Measurements from ENCODE around the gene C14orf39. TPM values are rescaled to one million over a fixed set of nuclear protein-coding genes. Genes with fewer than 3 reads are reported as not detected.

The C14orf39 gene
- total RNA-seq, 1 donor from 2014 or later = 1.3 TPM

DNA sequence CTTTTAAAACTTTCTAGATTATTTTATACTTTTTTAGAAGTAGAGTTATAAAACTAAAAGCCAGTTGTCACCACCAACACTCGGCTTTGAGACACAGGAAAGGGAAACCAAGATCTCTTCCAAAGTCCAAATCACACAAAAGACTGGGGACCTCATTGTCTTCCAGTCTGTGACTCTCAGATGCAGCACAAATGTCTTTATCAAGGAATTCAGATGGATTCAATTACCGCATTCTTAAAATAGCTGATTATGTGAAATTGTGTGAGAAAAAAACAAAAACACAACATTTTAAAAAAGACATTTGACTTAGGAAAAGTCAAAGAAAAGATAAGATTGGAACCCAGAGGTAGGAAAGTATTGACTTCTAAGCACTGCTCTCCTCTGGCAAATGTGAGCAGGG lies 19.6 kb upstream of the C14orf39 start:
- Histone ChIP-seq H3K4me3 (ENCODE audit: low read depth, low read length) (no peak overlapping the region), H3K36me3 (ENCODE audit: control insufficient read depth, insufficient read depth, low read length) (no peaks in the 10 kb centered on the region), H3K27me3 (ENCODE audit: control insufficient read depth, insufficient read depth, low read length) (peaks cover 42% of the 10 kb centered on the region)
- FAIRE-seq = no peak
- no peak for DNase-seq (ENCODE audit: low read depth)
- TF ChIP-seq, protein P1, sequence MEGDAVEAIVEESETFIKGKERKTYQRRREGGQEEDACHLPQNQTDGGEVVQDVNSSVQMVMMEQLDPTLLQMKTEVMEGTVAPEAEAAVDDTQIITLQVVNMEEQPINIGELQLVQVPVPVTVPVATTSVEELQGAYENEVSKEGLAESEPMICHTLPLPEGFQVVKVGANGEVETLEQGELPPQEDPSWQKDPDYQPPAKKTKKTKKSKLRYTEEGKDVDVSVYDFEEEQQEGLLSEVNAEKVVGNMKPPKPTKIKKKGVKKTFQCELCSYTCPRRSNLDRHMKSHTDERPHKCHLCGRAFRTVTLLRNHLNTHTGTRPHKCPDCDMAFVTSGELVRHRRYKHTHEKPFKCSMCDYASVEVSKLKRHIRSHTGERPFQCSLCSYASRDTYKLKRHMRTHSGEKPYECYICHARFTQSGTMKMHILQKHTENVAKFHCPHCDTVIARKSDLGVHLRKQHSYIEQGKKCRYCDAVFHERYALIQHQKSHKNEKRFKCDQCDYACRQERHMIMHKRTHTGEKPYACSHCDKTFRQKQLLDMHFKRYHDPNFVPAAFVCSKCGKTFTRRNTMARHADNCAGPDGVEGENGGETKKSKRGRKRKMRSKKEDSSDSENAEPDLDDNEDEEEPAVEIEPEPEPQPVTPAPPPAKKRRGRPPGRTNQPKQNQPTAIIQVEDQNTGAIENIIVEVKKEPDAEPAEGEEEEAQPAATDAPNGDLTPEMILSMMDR (IDR thresholded peaks at IDR 0.05; ENCODE audit: insufficient read depth, low read length, severe bottlenecking) = no peak

DNA sequence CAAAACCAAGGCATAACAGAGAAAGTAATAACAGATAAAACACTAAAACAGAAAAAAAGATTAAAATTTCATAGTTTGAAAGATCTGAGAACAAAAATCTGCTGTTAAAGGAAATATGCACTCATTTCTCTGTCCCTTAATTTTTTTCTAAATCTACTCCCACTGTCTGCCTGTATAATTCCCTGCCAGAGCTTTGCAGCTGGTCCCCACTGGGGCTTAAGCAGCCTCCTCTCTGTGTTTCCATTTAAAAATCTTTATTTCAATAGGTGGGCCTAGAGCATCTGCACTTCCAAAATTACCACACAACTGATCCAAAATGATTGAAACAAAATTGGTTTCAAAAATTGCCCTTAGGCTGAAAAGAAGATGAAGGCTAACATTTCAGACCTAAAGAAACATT lies 16.7 kb upstream of the C14orf39 start:
- TF ChIP-seq, protein P1 (IDR thresholded peaks at IDR 0.05; ENCODE audit: insufficient read depth, low read length, severe bottlenecking) = no peak
- Histone ChIP-seq H3K4me3 (ENCODE audit: low read depth, low read length) (no peak overlapping the region), H3K27me3 (ENCODE audit: control insufficient read depth, insufficient read depth, low read length) (peaks cover 16% of the 10 kb centered on the region), H3K36me3 (ENCODE audit: control insufficient read depth, insufficient read depth, low read length) (no peaks in the 10 kb centered on the region)
- no peak for FAIRE-seq
- DNase-seq (ENCODE audit: low read depth) = no peak

DNA sequence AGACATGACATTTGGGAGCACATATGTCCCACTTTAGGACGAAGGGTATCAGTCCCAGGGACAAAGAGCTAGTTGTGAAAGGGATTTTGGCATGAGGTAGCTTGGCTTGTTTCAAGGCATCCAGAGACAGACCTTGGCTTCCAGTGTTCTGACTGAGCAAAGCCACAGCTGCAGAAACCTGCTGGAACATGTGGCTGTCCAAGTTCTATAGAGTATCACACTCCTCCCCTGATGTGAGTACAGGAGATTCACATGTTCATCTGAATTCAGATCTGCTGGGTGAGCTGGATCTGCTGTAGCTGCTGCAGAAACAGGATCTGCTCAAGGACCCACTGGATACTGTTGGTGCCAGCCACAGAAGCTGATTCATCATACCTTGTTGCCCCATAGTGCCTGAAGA lies 10.1 kb upstream of the C14orf39 start:
- DNase-seq (ENCODE audit: low read depth) (peak; percentile 57), FAIRE-seq (no peak)
- no peaks in the 10 kb centered on the region for H3K27me3 ChIP-seq (ENCODE audit: control insufficient read depth, insufficient read depth, low read length)
- TF ChIP-seq, protein P1 (IDR thresholded peaks at IDR 0.05; ENCODE audit: insufficient read depth, low read length, severe bottlenecking) = no peak
- no peak overlapping the region for H3K4me3 ChIP-seq (ENCODE audit: low read depth, low read length)
- no peaks in the 10 kb centered on the region for H3K36me3 ChIP-seq (ENCODE audit: control insufficient read depth, insufficient read depth, low read length)

DNA sequence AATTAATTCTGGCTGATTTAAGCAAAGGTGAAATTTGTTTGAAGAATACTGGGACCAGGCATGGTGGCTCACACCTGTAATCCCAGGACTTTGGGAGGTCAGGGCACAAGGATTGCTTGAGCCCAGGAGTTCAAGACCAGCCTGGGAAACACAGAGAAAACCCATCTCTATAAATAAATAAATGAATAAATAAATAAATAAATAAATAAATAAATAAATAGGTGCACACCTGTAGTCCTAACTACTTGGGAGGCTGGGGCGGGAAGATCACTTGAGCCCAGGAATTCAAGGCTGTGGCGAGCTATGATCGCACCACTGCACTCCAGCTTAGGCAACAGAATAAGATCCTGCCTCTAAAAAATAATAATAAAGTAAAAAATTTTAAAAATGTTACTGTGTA lies 4.4 kb upstream of the C14orf39 start:
- Histone ChIP-seq H3K4me3 (ENCODE audit: low read depth, low read length) (no peak overlapping the region), H3K36me3 (ENCODE audit: control insufficient read depth, insufficient read depth, low read length) (no peaks in the 10 kb centered on the region), H3K27me3 (ENCODE audit: control insufficient read depth, insufficient read depth, low read length) (no peaks in the 10 kb centered on the region)
- TF ChIP-seq, protein P1 (IDR thresholded peaks at IDR 0.05; ENCODE audit: insufficient read depth, low read length, severe bottlenecking) = no peak
- DNase-seq (ENCODE audit: low read depth) (no peak), FAIRE-seq (no peak)

GRCh38 chr14:60488175-60488574 lies 2.3 kb upstream of the C14orf39 start:
- FAIRE-seq (no peak), DNase-seq (ENCODE audit: low read depth) (peak; percentile 18)
- H3K36me3 ChIP-seq (ENCODE audit: control insufficient read depth, insufficient read depth, low read length) = no peaks in the 10 kb centered on the region
- H3K27me3 ChIP-seq (ENCODE audit: control insufficient read depth, insufficient read depth, low read length) = no peaks in the 10 kb centered on the region
- H3K4me3 ChIP-seq (ENCODE audit: low read depth, low read length) = no peak overlapping the region
- TF ChIP-seq, protein P1 (IDR thresholded peaks at IDR 0.05; ENCODE audit: insufficient read depth, low read length, severe bottlenecking) = peak; percentile 7

DNA sequence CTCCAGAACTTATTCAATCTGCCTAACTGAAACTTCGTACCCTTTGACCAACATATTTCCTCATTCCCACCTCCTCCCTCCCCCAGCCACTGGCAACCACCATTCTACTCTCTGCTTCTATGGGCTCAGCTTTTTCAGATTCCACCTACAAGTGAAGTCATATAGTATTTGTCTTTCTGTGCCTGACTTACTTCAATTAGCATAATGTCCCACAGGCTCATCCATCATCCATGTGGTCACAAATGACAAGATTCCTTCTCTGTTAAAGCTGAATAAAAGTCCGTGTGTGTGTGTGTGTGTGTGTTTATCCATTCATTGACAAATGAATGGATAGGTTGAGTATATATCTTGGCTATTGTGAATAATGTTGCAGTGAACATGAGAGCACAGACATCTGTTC lies 1.3 kb upstream of the C14orf39 start:
- Histone ChIP-seq H3K4me3 (ENCODE audit: low read depth, low read length) (no peak overlapping the region), H3K36me3 (ENCODE audit: control insufficient read depth, insufficient read depth, low read length) (no peaks in the 10 kb centered on the region), H3K27me3 (ENCODE audit: control insufficient read depth, insufficient read depth, low read length) (no peaks in the 10 kb centered on the region)
- no peak for DNase-seq (ENCODE audit: low read depth)
- TF ChIP-seq, protein P1 (IDR thresholded peaks at IDR 0.05; ENCODE audit: insufficient read depth, low read length, severe bottlenecking) = no peak
- FAIRE-seq = no peak
